H1 (cell line): ENCODE measurements around the gene CBLN1.

Experiments used
- CBX8 ChIP-seq: fragments of 300-800, 300-1000 bp; sonication (generic); IDR thresholded peaks from 2 replicates; pipeline ENCODE4 v1.7.1; 2016; ENCODE audit warnings: low read depth, low read length, borderline replicate concordance
- CEBPB ChIP-seq: IDR thresholded peaks from 2 replicates; pipeline ENCODE4 v1.6.1; 2012; ENCODE audit warnings: low read depth, low read length
- CREB1 ChIP-seq: IDR thresholded peaks from 2 replicates; pipeline ENCODE4 v1.6.1; 2012; ENCODE audit warnings: inconsistent platforms
- CTCF ChIP-seq, 3 experiments: IDR thresholded peaks; 1 replicate in 2 of 3; 2 replicates in 1 of 3; pipeline versions ENCODE4 v1.5.1 to v1.6.1; 2011; ENCODE audit warnings: low read length in 3 of 3, mild to moderate bottlenecking in 3 of 3, inconsistent platforms in 2 of 3, low read depth in 1 of 3, moderate library complexity in 1 of 3; ENCODE audit not compliant: insufficient read depth in 1 of 3; ENCODE audit errors: control extremely low read depth in 1 of 3
- EP300 ChIP-seq, 2 experiments: IDR thresholded peaks; 1 replicate in 1 of 2; 2 replicates in 1 of 2; pipeline ENCODE4 v1.6.1; 2011 to 2012; ENCODE audit warnings: low read depth in 2 of 2, low read length in 2 of 2, mild to moderate bottlenecking in 2 of 2, borderline replicate concordance in 1 of 2, inconsistent platforms in 1 of 2, moderate library complexity in 1 of 2
- EZH2 ChIP-seq: fragments of 200-600 bp; sonication (generic); IDR thresholded peaks from 2 replicates; pipeline ENCODE4 v1.7.1; 2012; ENCODE audit warnings: low read depth, mild to moderate bottlenecking, moderate library complexity, low read length, inconsistent platforms; ENCODE audit not compliant: severe bottlenecking
- KDM1A ChIP-seq: fragments of 200-600, 300-600 bp; sonication (generic); IDR thresholded peaks from 2 replicates; pipeline ENCODE4 v1.7.1; 2016; ENCODE audit warnings: mild to moderate bottlenecking, low read length, borderline replicate concordance
- MAFK ChIP-seq: IDR thresholded peaks from 2 replicates; pipeline ENCODE4 v1.6.1; 2012; ENCODE audit warnings: low read depth, mild to moderate bottlenecking, improper control_type of control experiment, low read length
- POLR2AphosphoS5 ChIP-seq: IDR thresholded peaks from 2 replicates; pipeline ENCODE4 v1.6.1; 2011; ENCODE audit warnings: low read depth, low read length
- POU5F1 ChIP-seq: IDR thresholded peaks from 2 replicates; pipeline ENCODE4 v1.6.1; 2011; ENCODE audit warnings: low read depth, mild to moderate bottlenecking, low read length, moderate library complexity
- TAF1 ChIP-seq: IDR thresholded peaks from 2 replicates; pipeline ENCODE4 v1.6.1; 2011; ENCODE audit warnings: mild to moderate bottlenecking, low read depth, low read length
- TBP ChIP-seq: IDR thresholded peaks from 2 replicates; pipeline ENCODE4 v1.6.1; 2011; ENCODE audit warnings: low read depth, low read length, improper control_type of control experiment
- USF2 ChIP-seq: IDR thresholded peaks from 2 replicates; pipeline ENCODE4 v1.6.1; 2011; ENCODE audit warnings: low read length, improper control_type of control experiment

- no peak for TF ChIP-seq EZH2
- no peak for TF ChIP-seq CTCF (IDR thresholded peaks at IDR 0.05; ENCODE audit: control extremely low read depth in 1 of 3, insufficient read depth in 1 of 3, low read depth in 1 of 3, low read length in 3 of 3)
- no peak for TF ChIP-seq POU5F1
- no peak for TF ChIP-seq MAFK
- TF ChIP-seq TBP: no peak
- TF ChIP-seq TAF1: no peak
- TF ChIP-seq CEBPB: no peak
- TF ChIP-seq CBX8: no peak
- no peak for TF ChIP-seq KDM1A
- TF ChIP-seq USF2: no peak
- no peak for TF ChIP-seq POLR2AphosphoS5
- no peak for TF ChIP-seq CREB1
- TF ChIP-seq EP300 (IDR thresholded peaks at IDR 0.05; ENCODE audit: borderline replicate concordance in 1 of 2, low read depth in 2 of 2, low read length in 2 of 2): no peak
These were observed 46.7 kb upstream of the CBLN1 start for GRCh38 chr16:49328325-49328724.
